IPS-18a (cell line): ENCODE results near the gene ZDBF2.

Source experiments
- H3K27ac ChIP-seq: one replicate; pipeline ENCODE4 v1.5.1; 2013; ENCODE audit warnings: low read length
- H3K27me3 ChIP-seq: one replicate; pipeline ENCODE4 v1.6.1; 2013; ENCODE audit warnings: mild to moderate bottlenecking, low read length; ENCODE audit not compliant: control insufficient read depth, insufficient read depth
- H3K36me3 ChIP-seq: one replicate; pipeline ENCODE4 v1.6.1; 2013; ENCODE audit warnings: low read depth, low read length; ENCODE audit not compliant: control insufficient read depth
- H3K4me1 ChIP-seq: one replicate; pipeline ENCODE4 v1.6.1; 2013; ENCODE audit warnings: low read depth, low read length; ENCODE audit not compliant: control insufficient read depth
- H3K4me3 ChIP-seq: one replicate; pipeline ENCODE4 v1.5.1; 2013; ENCODE audit warnings: low read length
- H3K9ac ChIP-seq: one replicate; pipeline ENCODE4 v1.6.1; 2013; ENCODE audit warnings: mild to moderate bottlenecking, low read length, moderate library complexity
- H3K9me3 ChIP-seq: one replicate; pipeline ENCODE4 v1.6.1; 2013; ENCODE audit warnings: low read depth, low read length; ENCODE audit not compliant: control insufficient read depth

Gene ZDBF2

DNA sequence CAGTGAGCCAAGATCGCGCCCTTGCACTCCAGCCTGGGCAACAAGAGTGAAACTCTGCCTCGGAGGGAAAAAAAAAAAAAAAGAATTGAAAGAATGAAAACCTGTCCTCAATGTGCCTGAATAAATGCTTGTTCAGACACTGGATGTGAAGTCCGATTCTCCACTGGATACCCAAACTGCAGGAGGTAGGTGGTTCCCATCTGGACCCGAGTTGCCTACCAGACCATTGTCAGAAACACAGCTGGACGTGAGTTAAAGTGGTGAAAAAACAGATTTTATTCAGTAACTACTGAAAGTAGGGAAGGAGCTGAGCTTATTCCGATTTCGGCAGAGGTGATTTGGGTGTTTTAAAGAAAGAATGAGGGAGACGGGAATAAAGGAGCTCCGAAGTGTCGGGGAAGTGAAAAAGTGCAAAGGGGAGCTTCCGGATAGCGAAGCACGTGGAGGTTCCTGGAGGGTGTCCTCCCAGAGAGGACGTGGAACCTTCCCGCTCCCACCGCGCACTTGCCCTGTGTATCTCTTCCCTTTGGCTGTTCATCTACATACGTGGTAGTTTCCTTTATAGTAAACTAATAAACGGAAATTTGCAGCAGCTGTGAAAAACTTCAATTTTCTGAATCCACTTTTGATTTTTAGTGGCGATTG lies 10.4 kb upstream of the ZDBF2 start:
- Histone ChIP-seq H3K9ac (no peak overlapping the region), H3K27me3 (peaks cover 60% of the 10 kb centered on the region), H3K36me3 (no peaks in the 10 kb centered on the region), H3K4me1 (peaks cover 15% of the 10 kb centered on the region), H3K4me3 (no peak overlapping the region), H3K27ac (no peak overlapping the region), H3K9me3 (no peaks in the 10 kb centered on the region)

DNA sequence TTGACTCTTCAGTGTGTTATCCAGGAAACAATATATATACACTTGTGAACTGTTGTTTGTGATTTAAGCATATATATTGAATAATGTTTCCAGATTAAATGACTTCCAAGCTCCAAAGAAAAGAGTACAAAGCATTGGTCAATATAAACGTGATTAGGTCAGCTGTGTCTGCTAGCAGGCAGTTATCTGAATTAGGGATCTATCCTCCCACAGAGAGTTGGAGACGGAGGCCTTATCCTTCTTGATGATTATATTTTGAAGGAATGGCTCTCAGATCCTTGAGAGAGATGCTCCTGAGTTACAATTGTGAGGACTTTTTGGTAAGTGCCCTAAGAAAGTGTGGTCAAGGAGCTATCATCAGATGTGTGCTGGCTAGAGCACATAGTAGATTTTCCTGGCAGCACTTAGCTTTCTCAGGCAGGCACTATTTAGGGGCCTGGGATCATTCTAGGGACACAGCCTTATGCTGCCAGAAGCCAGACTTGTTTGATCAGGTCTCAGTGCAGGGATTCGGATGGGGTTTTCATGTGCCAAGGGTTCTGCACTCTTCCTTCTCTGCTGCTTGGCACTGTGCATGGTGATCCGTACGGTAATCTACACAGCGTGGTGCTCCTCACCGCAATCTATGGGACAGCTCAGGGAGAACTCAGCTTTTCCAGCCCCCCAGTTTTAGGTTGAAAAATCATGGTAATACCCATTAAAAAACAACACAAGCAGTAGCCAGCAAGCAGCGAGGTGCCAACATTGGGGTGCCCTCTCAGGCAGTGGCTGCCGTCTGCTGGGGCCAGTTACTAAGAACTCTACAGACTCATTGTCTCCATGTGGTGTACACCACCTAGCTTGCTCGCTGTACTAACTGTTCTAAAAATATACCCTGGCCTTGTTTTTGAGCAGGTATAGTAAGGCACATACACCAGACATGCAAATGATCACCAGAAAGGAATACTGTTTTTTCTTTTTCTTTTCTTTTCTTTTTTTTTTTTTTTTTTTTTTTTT lies 8.0 kb upstream of the ZDBF2 start:
- H3K27me3 ChIP-seq = peaks cover 57% of the 10 kb centered on the region
- H3K27ac ChIP-seq = no peak overlapping the region
- H3K9me3 ChIP-seq = no peaks in the 10 kb centered on the region
- H3K4me3 ChIP-seq = no peak overlapping the region
- no peak overlapping the region for H3K9ac ChIP-seq
- H3K36me3 ChIP-seq = no peaks in the 10 kb centered on the region
- peaks cover 15% of the 10 kb centered on the region for H3K4me1 ChIP-seq

- peaks cover 15% of the 10 kb centered on the region for H3K4me1 ChIP-seq
- no peak overlapping the region for H3K9ac ChIP-seq
- peaks cover 55% of the 10 kb centered on the region for H3K27me3 ChIP-seq
- H3K9me3 ChIP-seq = no peaks in the 10 kb centered on the region
- no peak overlapping the region for H3K27ac ChIP-seq
- no peak overlapping the region for H3K4me3 ChIP-seq
- H3K36me3 ChIP-seq = no peaks in the 10 kb centered on the region
Observed at GRCh38 chr2:206267567-206267966, 6.9 kb upstream of the ZDBF2 start.

DNA sequence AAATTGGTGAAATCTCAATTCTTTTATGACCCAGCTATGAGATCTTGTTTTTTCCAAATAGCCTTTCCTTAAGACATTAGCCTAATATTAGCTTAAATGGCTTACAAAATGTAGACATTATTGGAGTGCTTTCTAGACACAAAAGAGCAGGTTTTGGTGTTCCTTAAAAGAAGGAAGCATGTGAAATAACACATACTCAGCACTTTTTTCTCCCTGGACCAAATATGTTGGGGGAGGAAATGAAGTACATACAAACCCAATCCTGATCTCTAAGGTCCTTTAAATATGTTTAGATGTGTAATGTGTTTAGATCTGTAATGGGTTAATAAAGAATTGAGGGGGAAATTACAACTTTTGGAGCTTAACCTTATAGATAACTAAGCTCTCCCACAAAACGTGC lies 3.4 kb upstream of the ZDBF2 start:
- Histone ChIP-seq H3K4me3 (no peak overlapping the region), H3K27me3 (peaks cover 34% of the 10 kb centered on the region), H3K36me3 (no peaks in the 10 kb centered on the region), H3K4me1 (peaks cover 12% of the 10 kb centered on the region), H3K9me3 (no peaks in the 10 kb centered on the region), H3K27ac (no peak overlapping the region), H3K9ac (no peak overlapping the region)

- Histone ChIP-seq H3K4me3 (peak overlapping the region; percentile 96), H3K4me1 (peaks cover 27% of the 10 kb centered on the region), H3K36me3 (no peaks in the 10 kb centered on the region), H3K27ac (no peak overlapping the region), H3K27me3 (peaks cover 16% of the 10 kb centered on the region), H3K9ac (peak overlapping the region; percentile 53), H3K9me3 (no peaks in the 10 kb centered on the region)
Observed at GRCh38 chr2:206273905-206274304, 558 bp upstream of the ZDBF2 start.

- Histone ChIP-seq H3K4me3 (peak overlapping the region; percentile 96), H3K4me1 (peaks cover 27% of the 10 kb centered on the region), H3K9ac (peak overlapping the region; percentile 76), H3K9me3 (no peaks in the 10 kb centered on the region), H3K27ac (no peak overlapping the region), H3K27me3 (peaks cover 14% of the 10 kb centered on the region), H3K36me3 (no peaks in the 10 kb centered on the region)
Observed at GRCh38 chr2:206275312-206276055, 1.0 kb downstream of the ZDBF2 start.

- H3K9me3 ChIP-seq = no peaks in the 10 kb centered on the region
- no peak overlapping the region for H3K27ac ChIP-seq
- H3K9ac ChIP-seq = peak overlapping the region; percentile 76
- H3K27me3 ChIP-seq = peaks cover 14% of the 10 kb centered on the region
- peak overlapping the region; percentile 96 for H3K4me3 ChIP-seq
- peaks cover 27% of the 10 kb centered on the region for H3K4me1 ChIP-seq
- H3K36me3 ChIP-seq = no peaks in the 10 kb centered on the region
Observed at GRCh38 chr2:206276169-206276942, 1.9 kb downstream of the ZDBF2 start.

- Histone ChIP-seq H3K27me3 (peaks cover 14% of the 10 kb centered on the region), H3K36me3 (peaks cover 4% of the 10 kb centered on the region), H3K27ac (no peak overlapping the region), H3K9me3 (no peaks in the 10 kb centered on the region), H3K4me3 (no peak overlapping the region), H3K4me1 (peaks cover 27% of the 10 kb centered on the region), H3K9ac (no peak overlapping the region)
Observed at GRCh38 chr2:206277503-206277902, 3.0 kb downstream of the ZDBF2 start.

DNA sequence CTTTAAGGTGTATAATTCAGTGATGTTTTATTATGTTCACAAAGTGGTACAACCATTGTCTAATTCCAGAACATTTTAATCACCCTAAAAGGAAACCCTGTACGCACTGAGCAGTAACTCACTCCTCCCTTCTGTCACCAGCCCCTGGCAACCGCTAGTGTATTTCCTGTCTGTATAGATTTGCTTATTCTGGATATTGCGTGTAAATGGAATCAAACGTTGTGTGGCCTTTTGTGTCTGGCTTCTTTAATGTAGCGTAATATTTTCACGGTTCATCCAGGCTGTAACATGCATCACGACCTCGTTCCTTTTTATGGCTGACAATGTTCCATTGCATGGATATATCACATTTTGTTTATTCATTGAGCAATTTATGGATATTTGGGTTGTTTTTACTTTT lies 8.3 kb downstream of the ZDBF2 start:
- Histone ChIP-seq H3K27me3 (no peaks in the 10 kb centered on the region), H3K36me3 (peaks cover 12% of the 10 kb centered on the region), H3K4me3 (no peak overlapping the region), H3K9me3 (peaks cover 10% of the 10 kb centered on the region), H3K9ac (no peak overlapping the region), H3K27ac (no peak overlapping the region), H3K4me1 (peaks cover 5% of the 10 kb centered on the region)

GRCh38 chr2:206287197-206287596 lies 12.7 kb downstream of the ZDBF2 start:
- Histone ChIP-seq H3K27me3 (no peaks in the 10 kb centered on the region), H3K4me1 (no peaks in the 10 kb centered on the region), H3K9ac (no peak overlapping the region), H3K27ac (no peak overlapping the region), H3K36me3 (peaks cover 11% of the 10 kb centered on the region), H3K4me3 (no peak overlapping the region), H3K9me3 (peaks cover 16% of the 10 kb centered on the region)

DNA sequence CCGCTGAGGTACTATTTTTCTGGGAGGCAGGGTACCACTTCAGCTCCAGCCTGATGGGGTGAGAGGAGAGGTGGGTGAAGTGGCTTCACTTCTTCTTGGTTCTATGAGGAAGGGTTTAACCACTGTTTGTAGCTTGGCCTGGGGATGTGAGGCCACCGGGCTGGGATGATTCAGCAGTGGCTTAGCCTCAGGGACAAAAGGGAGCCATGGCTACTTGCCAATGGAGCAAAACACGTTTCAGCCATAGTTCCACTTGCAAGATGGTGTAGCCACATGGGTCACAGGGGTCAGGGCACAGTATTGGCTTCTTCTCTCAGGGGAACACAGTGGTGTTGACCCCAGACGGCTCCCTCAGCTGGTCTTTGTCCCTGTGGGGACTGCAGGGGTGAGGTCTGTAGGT lies 14.9 kb downstream of the ZDBF2 start:
- no peak overlapping the region for H3K9ac ChIP-seq
- H3K27ac ChIP-seq = no peak overlapping the region
- no peaks in the 10 kb centered on the region for H3K36me3 ChIP-seq
- H3K4me3 ChIP-seq = no peak overlapping the region
- H3K27me3 ChIP-seq = no peaks in the 10 kb centered on the region
- peaks cover 12% of the 10 kb centered on the region for H3K9me3 ChIP-seq
- no peaks in the 10 kb centered on the region for H3K4me1 ChIP-seq
